ENCODE results near the gene SLC16A1.

Gene SLC16A1

GRCh38 chr1:112866981-112867380, 89.0 kb downstream of the SLC16A1 start:
- no peak for DNase-seq (ENCODE audit: low read depth in 1 of 2, low spot score in 1 of 2)
- no peaks in the 10 kb centered on the region for H3K27me3 ChIP-seq (ENCODE audit: insufficient read depth, poor library complexity, severe bottlenecking)
- H3K4me3 ChIP-seq (replicated peaks; ENCODE audit: insufficient read depth, low read length): no peak overlapping the region
- no peak overlapping the region for H3K27ac ChIP-seq (replicated peaks)
- TF ChIP-seq GABPA (IDR thresholded peaks at IDR 0.05; ENCODE audit: low read depth) (no peak), CTCF (IDR thresholded peaks at IDR 0.05; ENCODE audit: insufficient read depth, low read length) (no peak), REST (IDR thresholded peaks at IDR 0.05; ENCODE audit: insufficient replicate concordance, low read depth) (no peak), POLR2AphosphoS5 (IDR thresholded peaks at IDR 0.05; ENCODE audit: low read depth) (no peak)

GRCh38 chr1:112866151-112866550, 89.8 kb downstream of the SLC16A1 start:
- H3K27ac ChIP-seq (replicated peaks): no peak overlapping the region

More at GRCh38 chr1:112866151-112866550, 89.8 kb downstream of the SLC16A1 start:
- no peak for DNase-seq (ENCODE audit: low read depth in 1 of 2, low spot score in 1 of 2)
- Histone ChIP-seq H3K27me3 (ENCODE audit: insufficient read depth, poor library complexity, severe bottlenecking) (no peaks in the 10 kb centered on the region), H3K4me3 (replicated peaks; ENCODE audit: insufficient read depth, low read length) (no peak overlapping the region)
- TF ChIP-seq CTCF (IDR thresholded peaks at IDR 0.05; ENCODE audit: insufficient read depth, low read length): no peak
- TF ChIP-seq SPI1 (IDR thresholded peaks at IDR 0.05; ENCODE audit: borderline replicate concordance, low read depth): no peak
- no peak for TF ChIP-seq POLR2AphosphoS5 (IDR thresholded peaks at IDR 0.05; ENCODE audit: low read depth)
- no peak for TF ChIP-seq GABPA (IDR thresholded peaks at IDR 0.05; ENCODE audit: low read depth)
- no peak for TF ChIP-seq REST (IDR thresholded peaks at IDR 0.05; ENCODE audit: insufficient replicate concordance, low read depth)
